Endodermal cell (in vitro differentiated cells): ENCODE data around the gene ATP8B1. TPM values are rescaled to one million over a fixed set of nuclear protein-coding genes. Genes with fewer than 3 reads are reported as not detected.
"Not testable (repeated sequence)": the region's sequence is repeated elsewhere in the genome, so short reads cannot be mapped to it uniquely, and the experiment has no call there.

Experiments used
- DNase-seq: peaks from one replicate; pipeline ENCODE4 v3.0.0-alpha.2; 2017
- H3K27ac ChIP-seq: 2 replicates; pipeline ENCODE4 v1.5.1; 2013; ENCODE audit warnings: mild to moderate bottlenecking, low read depth, low read length, moderate library complexity
- H3K27me3 ChIP-seq: 2 replicates; pipeline ENCODE4 v1.6.1; 2013; ENCODE audit warnings: mild to moderate bottlenecking, low read length, moderate library complexity; ENCODE audit not compliant: insufficient read depth, control insufficient read depth, poor library complexity, severe bottlenecking
- H3K36me3 ChIP-seq: 2 replicates; pipeline ENCODE4 v1.7.0; 2013; ENCODE audit warnings: mild to moderate bottlenecking, low read length, moderate library complexity; ENCODE audit not compliant: control insufficient read depth, insufficient read depth
- H3K4me1 ChIP-seq: one replicate; pipeline ENCODE4 v1.7.0; 2013; ENCODE audit warnings: low read length; ENCODE audit not compliant: control insufficient read depth, insufficient read depth
- H3K4me3 ChIP-seq: 2 replicates; pipeline ENCODE4 v1.5.1; 2013; ENCODE audit warnings: mild to moderate bottlenecking, low read length, moderate library complexity
- H3K9ac ChIP-seq: 2 replicates; pipeline ENCODE4 v1.6.1; 2013; ENCODE audit warnings: mild to moderate bottlenecking, low read length, moderate library complexity; ENCODE audit not compliant: poor library complexity, severe bottlenecking; ENCODE audit errors: extremely low read depth
- H3K9me3 ChIP-seq: 2 replicates; pipeline ENCODE4 v1.6.1; 2013; ENCODE audit warnings: mild to moderate bottlenecking, low read length, moderate library complexity; ENCODE audit not compliant: control insufficient read depth
- H3K27ac Mint-ChIP-seq: 2 replicates; pipeline ENCODE4 v1.8.0; 2020; ENCODE audit warnings: mixed read lengths
- H3K27me3 Mint-ChIP-seq: 2 replicates; pipeline ENCODE4 v1.8.0; 2021; ENCODE audit warnings: mild to moderate bottlenecking, mixed read lengths; ENCODE audit not compliant: insufficient read depth
- H3K36me3 Mint-ChIP-seq: 2 replicates; pipeline ENCODE4 v1.8.0; 2020; ENCODE audit warnings: low read depth, mixed read lengths
- H3K4me1 Mint-ChIP-seq: 2 replicates; pipeline ENCODE4 v1.8.0; 2020; ENCODE audit warnings: mixed read lengths
- H3K4me3 Mint-ChIP-seq: 2 replicates; pipeline ENCODE4 v1.8.0; 2020; ENCODE audit warnings: mild to moderate bottlenecking, moderate library complexity, mixed read lengths
- H3K9me3 Mint-ChIP-seq: 2 replicates; pipeline ENCODE4 v1.8.0; 2020; ENCODE audit warnings: mild to moderate bottlenecking, mixed read lengths
- CTCF ChIP-seq: fragments of 200-600 bp; sonication (generic); conservative IDR thresholded peaks from 2 replicates; pipeline ENCODE4 v1.5.0; 2021; ENCODE audit warnings: antibody characterized with exemption, mild to moderate bottlenecking
- WGBS, 2 experiments: methylation state at CpG; one replicate each; pipeline versions ENCODE4 v1.1.5 to v1.1.7; 2013; ENCODE audit warnings: missing lambda C conversion rate in 2 of 2, mixed read lengths in 1 of 2; ENCODE audit not compliant: insufficient coverage in 1 of 2, insufficient read length in 1 of 2; 5-methylcytosine and 5-hydroxymethylcytosine counted together
- total RNA-seq, 2 donors: library from RNA; stranded (reverse); fragmentation: NEBNext Ultra II Directional in 1 of 2; extraction: Animal tissue kit (Norgen Biotek cat#: 25700) in 1 of 2; gene quantifications; 2 replicates in 1 of 2; 3 replicates in 1 of 2; pipeline ENCODE4 v1.2.1, GENCODE V29; 2021

The ATP8B1 gene
- total RNA-seq, 2 donors from 2014 or later: 1.7 to 13.5 TPM

DNA sequence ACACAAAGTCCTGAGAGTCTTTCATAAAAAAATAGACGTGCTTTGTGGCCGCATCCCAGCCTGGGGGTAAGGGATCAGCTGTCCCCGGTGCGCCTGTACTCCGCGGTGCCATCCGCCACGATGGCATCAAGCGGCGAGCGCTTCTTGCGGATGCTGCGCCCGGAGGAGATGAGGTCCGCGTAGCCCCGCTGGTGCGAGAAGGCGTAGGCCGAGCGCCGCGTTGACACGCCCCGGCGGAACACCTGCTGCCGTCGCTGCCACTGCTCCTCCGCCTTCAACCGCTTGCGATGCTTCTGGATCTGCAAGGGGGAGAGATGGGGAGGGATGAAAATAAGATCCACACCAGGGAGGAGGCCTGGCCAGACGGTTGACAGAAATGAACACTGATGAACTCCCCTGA lies 154.7 kb downstream of the ATP8B1 start:
- H3K9me3 Mint-ChIP-seq: peaks cover 3% of the 10 kb centered on the region
- WGBS, 2 experiments: 94 to 97% methylated on average over 10 to 32 of the region's 32 CpGs
- no peak for DNase-seq
- H3K4me1 ChIP-seq: no peaks in the 10 kb centered on the region
- no peak overlapping the region for H3K4me3 Mint-ChIP-seq
- TF ChIP-seq CTCF: no peak
- no peaks in the 10 kb centered on the region for H3K27me3 ChIP-seq
- H3K9ac ChIP-seq: no peak overlapping the region
- no peaks in the 10 kb centered on the region for H3K27me3 Mint-ChIP-seq
- no peak overlapping the region for H3K27ac Mint-ChIP-seq
- no peak overlapping the region for H3K27ac ChIP-seq
- H3K36me3 Mint-ChIP-seq: peaks cover 44% of the 10 kb centered on the region
- H3K4me3 ChIP-seq: no peak overlapping the region
- H3K36me3 ChIP-seq: no peaks in the 10 kb centered on the region
- no peaks in the 10 kb centered on the region for H3K4me1 Mint-ChIP-seq
- H3K9me3 ChIP-seq: no peaks in the 10 kb centered on the region

- H3K9me3 Mint-ChIP-seq: peaks cover 19% of the 10 kb centered on the region
- H3K4me3 Mint-ChIP-seq: no peak overlapping the region
- no peaks in the 10 kb centered on the region for H3K4me1 Mint-ChIP-seq
- Histone ChIP-seq H3K27ac (no peak overlapping the region), H3K4me3 (no peak overlapping the region), H3K27me3 (no peaks in the 10 kb centered on the region), H3K9me3 (no peaks in the 10 kb centered on the region), H3K36me3 (no peaks in the 10 kb centered on the region), H3K4me1 (no peaks in the 10 kb centered on the region), H3K9ac (no peak overlapping the region)
- no peak for DNase-seq
- TF ChIP-seq CTCF: peak; percentile 50
- no peak overlapping the region for H3K27ac Mint-ChIP-seq
- H3K36me3 Mint-ChIP-seq: peaks cover 51% of the 10 kb centered on the region
- no peaks in the 10 kb centered on the region for H3K27me3 Mint-ChIP-seq
Observed at GRCh38 chr18:57644540-57644939, 158.6 kb downstream of the ATP8B1 start.

DNA sequence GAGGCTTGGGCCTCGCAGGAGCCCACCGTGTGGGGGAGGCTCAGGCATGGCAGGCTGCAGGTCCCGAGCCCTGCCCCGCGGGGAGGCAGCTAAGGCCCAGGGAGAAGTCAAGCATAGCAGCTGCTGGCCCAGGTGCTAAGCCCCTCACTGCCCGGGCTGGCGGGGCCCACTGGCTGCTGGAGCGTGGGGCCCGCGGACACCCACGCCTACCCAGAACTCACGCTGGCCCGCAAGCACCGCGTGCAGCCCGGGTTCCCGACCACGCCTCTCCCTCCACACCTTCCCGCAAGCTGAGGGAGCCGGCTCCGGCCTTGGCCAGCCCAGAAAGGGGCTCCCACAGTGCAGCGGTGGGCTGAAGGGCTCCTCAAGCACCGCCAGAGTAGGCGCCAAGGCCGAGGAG lies 159.4 kb downstream of the ATP8B1 start:
- not testable (repeated sequence) for H3K4me3 Mint-ChIP-seq, H3K27me3 Mint-ChIP-seq, H3K9me3 ChIP-seq, H3K4me3 ChIP-seq, H3K4me1 Mint-ChIP-seq, H3K9ac ChIP-seq, H3K27me3 ChIP-seq, DNase-seq, H3K27ac Mint-ChIP-seq, H3K27ac ChIP-seq, H3K4me1 ChIP-seq, H3K36me3 ChIP-seq
- peaks cover 19% of the 10 kb centered on the region for H3K9me3 Mint-ChIP-seq
- 94% methylated on average over 21 to 25 of the region's 25 CpGs for WGBS, 2 experiments
- H3K36me3 Mint-ChIP-seq: peaks cover 47% of the 10 kb centered on the region

GRCh38 chr18:57642462-57642861 lies 160.7 kb downstream of the ATP8B1 start:
- not testable (repeated sequence) for H3K27me3 ChIP-seq, H3K4me3 ChIP-seq, H3K27me3 Mint-ChIP-seq, H3K9ac ChIP-seq, DNase-seq, H3K4me3 Mint-ChIP-seq, H3K4me1 Mint-ChIP-seq, H3K4me1 ChIP-seq, H3K9me3 ChIP-seq, H3K27ac ChIP-seq, H3K27ac Mint-ChIP-seq, H3K36me3 ChIP-seq
- WGBS, 2 experiments: 97 to 98% methylated on average over 20 to 21 of the region's 29 CpGs
- Mint-ChIP-seq H3K36me3 (peaks cover 50% of the 10 kb centered on the region), H3K9me3 (peaks cover 19% of the 10 kb centered on the region)
